ENCODE results near the gene TSPEAR. TPM values are rescaled to one million over a fixed set of nuclear protein-coding genes. Genes with fewer than 3 reads are reported as not detected.

Gene TSPEAR
- total RNA-seq, 2 experiments from 2014 or later: not detected

DNA sequence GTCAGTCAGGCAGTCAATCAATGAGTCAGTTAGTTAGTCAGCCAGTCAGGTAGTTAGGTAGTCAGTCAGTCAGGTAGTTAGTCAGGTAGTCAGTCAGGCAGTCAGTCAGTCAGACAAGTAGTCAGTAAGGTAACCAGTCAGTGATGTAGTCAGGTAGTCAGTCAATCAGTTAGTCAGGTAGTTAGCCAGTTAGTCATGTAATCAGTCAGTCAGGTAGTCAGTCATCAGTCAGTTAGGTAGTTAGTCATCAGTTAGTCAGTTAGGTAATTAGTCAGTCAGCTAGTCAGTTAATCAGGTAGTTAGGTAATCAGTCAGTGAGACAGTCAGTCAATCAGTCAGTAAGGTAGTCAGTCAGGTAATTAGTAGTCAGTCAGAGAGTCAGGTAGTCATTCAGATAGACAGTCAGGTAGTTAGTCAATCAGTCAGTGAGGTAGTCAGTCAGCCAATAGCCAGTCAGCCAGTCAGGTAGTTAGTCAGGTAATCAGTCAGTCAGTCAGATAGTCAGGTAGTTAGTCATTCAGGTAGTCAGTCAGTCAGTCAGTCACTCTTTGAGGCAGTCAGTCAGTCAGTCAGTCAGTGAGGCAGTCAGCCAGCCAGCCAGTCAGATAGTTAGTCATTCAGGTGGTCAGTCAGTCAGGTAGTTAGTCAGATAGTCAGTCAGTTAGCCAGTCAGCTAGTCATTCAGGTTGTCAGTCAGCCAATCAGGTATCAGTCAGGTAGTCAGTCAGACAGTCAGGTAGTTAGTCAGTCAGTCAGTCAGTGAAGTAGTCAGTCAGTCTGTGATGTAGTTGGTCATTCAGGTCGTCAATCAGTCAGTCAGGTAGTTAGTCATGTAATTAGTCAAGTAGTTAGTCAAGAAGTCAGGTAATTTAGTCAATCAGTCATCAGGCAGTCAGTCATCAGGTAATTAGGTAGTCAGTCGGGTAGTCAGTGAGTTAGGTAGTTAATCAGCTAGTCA lies 186.7 kb downstream of the TSPEAR start:
- Histone ChIP-seq H3K9me2 (ENCODE audit: insufficient read depth, low read length) (no peaks in the 10 kb centered on the region), H3K4me2 (ENCODE audit: low read length) (no peak overlapping the region), H3K79me2 (ENCODE audit: insufficient read depth, low read depth, low read length) (no peaks in the 10 kb centered on the region), H3K36me3 (ENCODE audit: insufficient read depth, low read length) (no peaks in the 10 kb centered on the region), H3K4me3 (ENCODE audit: low read depth, low read length, poor library complexity, severe bottlenecking) (no peak overlapping the region), H3K4me1 (ENCODE audit: insufficient read depth, low read length, poor library complexity, severe bottlenecking) (no peaks in the 10 kb centered on the region), H3K9me3 (ENCODE audit: low read length) (no peaks in the 10 kb centered on the region; the same call in 1 of the 2 replicates), H2AFZ (ENCODE audit: low read length) (no peak overlapping the region), H4K20me1 (ENCODE audit: insufficient read depth, low read length) (no peaks in the 10 kb centered on the region), H3K27ac (ENCODE audit: low read depth, low read length, poor library complexity, severe bottlenecking) (no peak overlapping the region)
- TF ChIP-seq, protein P1, sequence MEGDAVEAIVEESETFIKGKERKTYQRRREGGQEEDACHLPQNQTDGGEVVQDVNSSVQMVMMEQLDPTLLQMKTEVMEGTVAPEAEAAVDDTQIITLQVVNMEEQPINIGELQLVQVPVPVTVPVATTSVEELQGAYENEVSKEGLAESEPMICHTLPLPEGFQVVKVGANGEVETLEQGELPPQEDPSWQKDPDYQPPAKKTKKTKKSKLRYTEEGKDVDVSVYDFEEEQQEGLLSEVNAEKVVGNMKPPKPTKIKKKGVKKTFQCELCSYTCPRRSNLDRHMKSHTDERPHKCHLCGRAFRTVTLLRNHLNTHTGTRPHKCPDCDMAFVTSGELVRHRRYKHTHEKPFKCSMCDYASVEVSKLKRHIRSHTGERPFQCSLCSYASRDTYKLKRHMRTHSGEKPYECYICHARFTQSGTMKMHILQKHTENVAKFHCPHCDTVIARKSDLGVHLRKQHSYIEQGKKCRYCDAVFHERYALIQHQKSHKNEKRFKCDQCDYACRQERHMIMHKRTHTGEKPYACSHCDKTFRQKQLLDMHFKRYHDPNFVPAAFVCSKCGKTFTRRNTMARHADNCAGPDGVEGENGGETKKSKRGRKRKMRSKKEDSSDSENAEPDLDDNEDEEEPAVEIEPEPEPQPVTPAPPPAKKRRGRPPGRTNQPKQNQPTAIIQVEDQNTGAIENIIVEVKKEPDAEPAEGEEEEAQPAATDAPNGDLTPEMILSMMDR (conservative IDR thresholded peaks at IDR 0.05; ENCODE audit: low read length): no peak
- no peak for TF ChIP-seq EZH2phosphoT487 (IDR thresholded peaks at IDR 0.05; ENCODE audit: borderline replicate concordance, low read depth, low read length)
- DNase-seq (ENCODE audit: low spot score): no peak
- ChIA-PET CTCF (ENCODE audit: unreplicated experiment) (no interaction called here), POLR2A (no interaction called here)
- BruUV-seq (replicated peaks): no TSS peak
- intact Hi-C loops (cut with micrococcal nuclease; ENCODE audit: unreplicated experiment): no loop called here

DNA sequence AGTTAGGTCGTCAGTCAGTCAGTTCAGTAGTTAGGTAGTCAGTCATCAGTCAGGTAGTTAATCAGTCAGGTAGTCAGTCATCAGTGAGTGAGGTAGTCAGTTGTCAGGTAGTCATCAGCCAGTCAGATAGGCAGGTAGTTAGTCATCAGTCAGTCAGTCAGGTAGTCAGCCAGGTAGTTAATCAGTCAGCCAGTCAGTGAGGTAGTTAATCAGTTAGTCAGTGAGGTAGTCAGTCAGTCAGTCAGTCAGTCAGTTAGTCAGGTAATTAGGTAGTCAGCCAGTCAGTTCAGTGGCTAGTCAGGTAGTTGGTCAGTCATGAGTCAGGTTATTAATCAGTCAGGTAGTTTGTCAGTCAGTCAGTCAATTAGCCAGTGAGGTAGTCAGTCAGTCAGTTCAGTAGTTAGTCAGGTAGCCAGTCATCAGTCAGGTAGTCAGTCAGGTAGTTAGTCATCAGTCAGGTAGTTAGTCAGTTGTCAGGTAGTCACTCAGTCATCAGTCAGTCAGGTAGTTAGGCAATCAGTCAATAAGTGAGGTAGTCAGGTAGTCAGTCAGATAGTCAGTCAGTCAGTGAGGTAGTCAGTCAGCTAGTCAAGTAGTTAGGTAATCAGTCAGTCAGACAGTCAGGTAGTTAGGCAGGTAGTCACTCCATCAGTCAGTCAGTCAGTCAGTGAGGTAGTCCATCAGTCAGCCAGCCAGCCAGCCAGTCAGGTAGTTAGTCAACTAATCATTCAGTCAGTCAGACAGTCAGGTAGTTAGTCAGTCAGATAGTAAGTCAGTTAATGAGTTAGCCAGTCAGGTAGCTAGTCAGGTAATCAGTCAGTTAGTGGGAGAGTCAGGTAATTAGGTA lies 187.6 kb downstream of the TSPEAR start:
- Histone ChIP-seq H3K27ac (ENCODE audit: low read depth, low read length, poor library complexity, severe bottlenecking) (no peak overlapping the region), H3K36me3 (ENCODE audit: insufficient read depth, low read length) (no peaks in the 10 kb centered on the region), H3K79me2 (ENCODE audit: insufficient read depth, low read depth, low read length) (no peaks in the 10 kb centered on the region), H3K9me3 (ENCODE audit: low read length) (no peaks in the 10 kb centered on the region; the same call in 1 of the 2 replicates), H2AFZ (ENCODE audit: low read length) (no peak overlapping the region), H3K4me3 (ENCODE audit: low read depth, low read length, poor library complexity, severe bottlenecking) (no peak overlapping the region), H4K20me1 (ENCODE audit: insufficient read depth, low read length) (no peaks in the 10 kb centered on the region), H3K4me2 (ENCODE audit: low read length) (no peak overlapping the region), H3K4me1 (ENCODE audit: insufficient read depth, low read length, poor library complexity, severe bottlenecking) (no peaks in the 10 kb centered on the region), H3K9me2 (ENCODE audit: insufficient read depth, low read length) (no peaks in the 10 kb centered on the region)
- no TSS peak for BruUV-seq (replicated peaks)
- CTCF ChIA-PET (ENCODE audit: unreplicated experiment): no interaction called here
- POLR2A ChIA-PET: no interaction called here
- TF ChIP-seq, protein P1 (conservative IDR thresholded peaks at IDR 0.05; ENCODE audit: low read length): no peak
- no peak for TF ChIP-seq EZH2phosphoT487 (IDR thresholded peaks at IDR 0.05; ENCODE audit: borderline replicate concordance, low read depth, low read length)
- no peak for DNase-seq (ENCODE audit: low spot score)
- intact Hi-C loops (cut with micrococcal nuclease; ENCODE audit: unreplicated experiment): no loop called here

Data from OCI-LY7 (cell line).